Measurements from ENCODE around the gene AEBP1.

DNA sequence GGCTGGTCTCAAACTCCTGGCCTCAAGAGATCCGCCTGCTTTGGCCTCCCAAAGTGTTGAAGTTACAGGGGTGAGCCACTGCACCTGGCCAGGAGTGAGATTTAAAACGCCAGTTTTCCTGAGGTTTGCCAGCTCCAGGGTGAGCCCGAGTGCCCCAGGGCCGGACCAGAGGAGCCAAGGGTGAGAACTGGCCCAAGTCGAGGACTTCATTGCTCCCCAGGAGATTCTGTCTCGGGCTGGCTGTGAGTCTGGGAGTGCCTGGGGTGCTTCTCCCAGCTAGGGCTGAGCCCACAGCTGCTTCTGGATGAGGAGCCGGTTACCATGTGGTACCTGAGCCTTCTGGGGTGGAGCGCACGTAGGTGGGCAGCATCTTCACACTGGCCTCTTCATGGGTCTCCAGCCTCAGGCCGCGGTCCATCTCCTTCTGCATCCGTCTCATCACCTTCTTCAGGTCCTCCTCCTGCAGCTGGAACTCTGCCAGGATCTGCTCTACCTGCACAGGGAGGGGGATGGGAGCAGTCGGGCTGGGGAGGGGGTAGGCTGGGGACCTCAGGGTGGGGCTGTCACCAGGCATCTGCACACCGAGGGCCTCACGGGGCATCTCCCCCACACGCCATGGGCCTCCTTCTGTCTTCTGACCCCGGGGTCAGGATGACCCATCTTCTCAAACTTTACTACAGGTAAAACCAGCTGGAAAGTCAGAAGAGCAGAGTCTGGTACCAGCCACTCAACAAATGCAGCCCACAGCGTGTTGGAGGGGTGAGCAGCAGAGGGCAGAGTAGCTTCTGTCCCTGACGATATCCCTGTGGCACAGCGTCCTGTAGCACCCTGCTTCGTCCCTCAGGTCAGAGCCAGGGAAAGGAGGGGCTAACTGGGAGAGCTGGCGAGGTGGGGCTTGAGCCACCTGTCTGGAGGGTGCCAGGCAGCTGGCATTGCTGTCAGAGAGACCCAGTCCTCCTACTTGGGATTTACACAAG is 49.1 kb downstream of the AEBP1 start:
- TF ChIP-seq, protein P1, sequence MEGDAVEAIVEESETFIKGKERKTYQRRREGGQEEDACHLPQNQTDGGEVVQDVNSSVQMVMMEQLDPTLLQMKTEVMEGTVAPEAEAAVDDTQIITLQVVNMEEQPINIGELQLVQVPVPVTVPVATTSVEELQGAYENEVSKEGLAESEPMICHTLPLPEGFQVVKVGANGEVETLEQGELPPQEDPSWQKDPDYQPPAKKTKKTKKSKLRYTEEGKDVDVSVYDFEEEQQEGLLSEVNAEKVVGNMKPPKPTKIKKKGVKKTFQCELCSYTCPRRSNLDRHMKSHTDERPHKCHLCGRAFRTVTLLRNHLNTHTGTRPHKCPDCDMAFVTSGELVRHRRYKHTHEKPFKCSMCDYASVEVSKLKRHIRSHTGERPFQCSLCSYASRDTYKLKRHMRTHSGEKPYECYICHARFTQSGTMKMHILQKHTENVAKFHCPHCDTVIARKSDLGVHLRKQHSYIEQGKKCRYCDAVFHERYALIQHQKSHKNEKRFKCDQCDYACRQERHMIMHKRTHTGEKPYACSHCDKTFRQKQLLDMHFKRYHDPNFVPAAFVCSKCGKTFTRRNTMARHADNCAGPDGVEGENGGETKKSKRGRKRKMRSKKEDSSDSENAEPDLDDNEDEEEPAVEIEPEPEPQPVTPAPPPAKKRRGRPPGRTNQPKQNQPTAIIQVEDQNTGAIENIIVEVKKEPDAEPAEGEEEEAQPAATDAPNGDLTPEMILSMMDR (IDR thresholded peaks at IDR 0.05), result no peak
- no peak for TF ChIP-seq POLR2A (IDR thresholded peaks at IDR 0.05)
